BE2C (cell line): ENCODE data around the gene PTPRG.

Experiments used
- DNase-seq: peaks from one replicate; pipeline ENCODE4 v3.0.0-alpha.2; 2020
- H3K27me3 ChIP-seq: fragments of 250-450 bp; sonication (Bioruptor Pico); 2 replicates; pipeline ENCODE4 v1.5.1; 2020; ENCODE audit warnings: mild to moderate bottlenecking
- H3K36me3 ChIP-seq: fragments of 250-450 bp; sonication (Bioruptor Pico); 2 replicates; pipeline ENCODE4 v1.5.1; 2020; ENCODE audit warnings: mild to moderate bottlenecking
- H3K4me1 ChIP-seq: fragments of 250-450 bp; sonication (Bioruptor Pico); 2 replicates; pipeline ENCODE4 v1.5.1; 2020
- H3K4me3 ChIP-seq: 2 replicates; pipeline ENCODE4 v1.5.1; 2011; ENCODE audit warnings: low read depth, low read length
- H3K9me3 ChIP-seq: fragments of 250-450 bp; sonication (Bioruptor Pico); 2 replicates; pipeline ENCODE4 v1.5.1; 2020
- CTCF ChIP-seq: IDR thresholded peaks from 2 replicates; pipeline ENCODE4 v1.5.1; 2012; ENCODE audit warnings: mild to moderate bottlenecking, low read depth, low read length

Gene PTPRG

GRCh38 chr3:61924090-61924735, 362.8 kb downstream of the PTPRG start:
- H3K4me1 ChIP-seq = no peaks in the 10 kb centered on the region; the same call in 1 of the 2 replicates
- H3K27me3 ChIP-seq = no peaks in the 10 kb centered on the region
- H3K4me3 ChIP-seq = no peak overlapping the region
- DNase-seq = no peak
- H3K9me3 ChIP-seq = no peaks in the 10 kb centered on the region
- no peak for TF ChIP-seq CTCF
- H3K36me3 ChIP-seq = no peaks in the 10 kb centered on the region

- Histone ChIP-seq H3K4me1 (no peaks in the 10 kb centered on the region; the same call in 1 of the 2 replicates), H3K9me3 (no peaks in the 10 kb centered on the region), H3K27me3 (no peaks in the 10 kb centered on the region), H3K4me3 (no peak overlapping the region), H3K36me3 (no peaks in the 10 kb centered on the region)
- TF ChIP-seq CTCF = no peak
- DNase-seq = no peak
Measured at GRCh38 chr3:61924991-61925390, 363.6 kb downstream of the PTPRG start.

GRCh38 chr3:61925721-61926120, 364.4 kb downstream of the PTPRG start:
- Histone ChIP-seq H3K4me1 (no peaks in the 10 kb centered on the region; the same call in 1 of the 2 replicates), H3K9me3 (no peaks in the 10 kb centered on the region), H3K27me3 (no peaks in the 10 kb centered on the region), H3K36me3 (no peaks in the 10 kb centered on the region), H3K4me3 (no peak overlapping the region)
- no peak for DNase-seq
- no peak for TF ChIP-seq CTCF

GRCh38 chr3:61926923-61927322, 365.6 kb downstream of the PTPRG start:
- Histone ChIP-seq H3K4me3 (no peak overlapping the region), H3K36me3 (no peaks in the 10 kb centered on the region), H3K27me3 (no peaks in the 10 kb centered on the region), H3K4me1 (no peaks in the 10 kb centered on the region; the same call in 1 of the 2 replicates), H3K9me3 (no peaks in the 10 kb centered on the region)
- no peak for DNase-seq
- no peak for TF ChIP-seq CTCF

GRCh38 chr3:61927332-61927731, 366.0 kb downstream of the PTPRG start:
- Histone ChIP-seq H3K4me3 (no peak overlapping the region), H3K4me1 (no peaks in the 10 kb centered on the region; the same call in 1 of the 2 replicates), H3K36me3 (no peaks in the 10 kb centered on the region), H3K9me3 (no peaks in the 10 kb centered on the region), H3K27me3 (no peaks in the 10 kb centered on the region)
- DNase-seq = peak; percentile 64
- TF ChIP-seq CTCF = no peak

- Histone ChIP-seq H3K4me1 (no peaks in the 10 kb centered on the region; the same call in 1 of the 2 replicates), H3K9me3 (no peaks in the 10 kb centered on the region), H3K27me3 (no peaks in the 10 kb centered on the region), H3K4me3 (no peak overlapping the region), H3K36me3 (no peaks in the 10 kb centered on the region)
- TF ChIP-seq CTCF = no peak
- no peak for DNase-seq
Measured at GRCh38 chr3:61928039-61928438, 366.7 kb downstream of the PTPRG start.
